GM19328 (cell line): ENCODE measurements around the gene SRD5A2.
"Not testable (repeated sequence)": the region's sequence is repeated elsewhere in the genome, so short reads cannot be mapped to it uniquely, and the experiment has no call there.

Source experiments
- ATAC-seq: cut with Tn5 transposase; IDR thresholded peaks from one replicate; pipeline ENCODE4 v1.9.1; 2021; ENCODE audit warnings: mild to moderate bottlenecking, moderate library complexity; ENCODE audit not compliant: unreplicated experiment

Gene SRD5A2

GRCh38 chr2:31534636-31535035 lies 46.1 kb downstream of the SRD5A2 start:
- no peak for ATAC-seq

GRCh38 chr2:31533036-31533435 lies 47.7 kb downstream of the SRD5A2 start:
- no peak for ATAC-seq

DNA sequence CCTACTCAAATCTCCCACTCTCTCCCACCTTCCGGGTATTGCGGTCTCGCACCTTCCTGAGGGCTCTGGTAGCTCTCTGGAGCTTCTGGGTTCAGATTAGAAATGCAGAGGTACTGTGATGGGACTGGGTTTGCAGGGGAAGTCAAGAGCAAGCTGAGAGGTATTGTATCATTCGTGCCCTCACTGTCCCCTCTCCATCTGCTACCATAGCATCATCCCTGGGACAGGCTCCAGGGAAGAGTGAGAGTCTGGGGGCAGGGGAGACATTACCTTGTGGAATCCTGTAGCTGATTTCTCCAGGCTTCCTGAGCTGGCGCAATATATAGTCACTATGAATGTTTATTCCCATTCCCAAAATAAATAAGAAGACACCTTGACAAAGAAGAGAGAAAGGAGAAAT lies 49.6 kb downstream of the SRD5A2 start:
- ATAC-seq = no peak

DNA sequence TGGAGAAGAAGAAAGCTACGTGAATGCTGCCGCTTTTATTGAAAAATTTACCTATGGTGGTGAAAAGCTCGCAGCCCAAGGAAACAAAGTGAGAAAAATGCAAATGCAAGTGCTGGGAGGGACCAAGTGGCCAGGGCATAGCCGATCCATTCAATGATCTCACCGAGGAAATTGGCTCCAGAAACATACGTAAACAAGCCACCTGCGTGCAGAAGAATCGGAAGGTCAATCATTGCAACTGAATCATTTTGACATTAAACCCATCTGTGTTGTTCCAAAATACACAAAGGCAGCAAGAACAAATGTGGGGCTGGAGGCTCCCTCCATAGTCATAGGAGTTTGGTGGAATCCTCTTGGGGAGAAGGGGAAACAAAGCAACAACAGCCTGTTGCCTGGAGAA lies 51.5 kb downstream of the SRD5A2 start:
- no peak for ATAC-seq

DNA sequence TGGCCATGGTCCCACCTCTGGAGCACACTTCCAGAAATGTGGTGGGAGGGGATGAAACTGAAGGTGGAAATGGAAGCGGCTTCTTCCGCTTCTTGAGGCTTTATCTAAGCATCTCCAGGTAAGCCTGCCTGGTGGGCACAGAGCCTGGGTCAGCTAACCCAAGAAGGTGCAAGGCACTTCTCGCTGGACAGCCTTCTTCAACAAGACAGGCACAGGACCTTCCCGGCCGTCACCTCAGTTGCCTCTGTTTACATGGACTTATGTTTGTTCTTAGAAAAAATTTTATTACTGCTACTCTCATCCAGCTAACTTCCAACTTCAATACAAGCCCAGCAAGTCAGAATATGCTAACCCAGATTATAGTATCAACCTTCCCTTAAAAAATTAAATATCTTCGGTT lies 51.9 kb downstream of the SRD5A2 start:
- no peak for ATAC-seq

DNA sequence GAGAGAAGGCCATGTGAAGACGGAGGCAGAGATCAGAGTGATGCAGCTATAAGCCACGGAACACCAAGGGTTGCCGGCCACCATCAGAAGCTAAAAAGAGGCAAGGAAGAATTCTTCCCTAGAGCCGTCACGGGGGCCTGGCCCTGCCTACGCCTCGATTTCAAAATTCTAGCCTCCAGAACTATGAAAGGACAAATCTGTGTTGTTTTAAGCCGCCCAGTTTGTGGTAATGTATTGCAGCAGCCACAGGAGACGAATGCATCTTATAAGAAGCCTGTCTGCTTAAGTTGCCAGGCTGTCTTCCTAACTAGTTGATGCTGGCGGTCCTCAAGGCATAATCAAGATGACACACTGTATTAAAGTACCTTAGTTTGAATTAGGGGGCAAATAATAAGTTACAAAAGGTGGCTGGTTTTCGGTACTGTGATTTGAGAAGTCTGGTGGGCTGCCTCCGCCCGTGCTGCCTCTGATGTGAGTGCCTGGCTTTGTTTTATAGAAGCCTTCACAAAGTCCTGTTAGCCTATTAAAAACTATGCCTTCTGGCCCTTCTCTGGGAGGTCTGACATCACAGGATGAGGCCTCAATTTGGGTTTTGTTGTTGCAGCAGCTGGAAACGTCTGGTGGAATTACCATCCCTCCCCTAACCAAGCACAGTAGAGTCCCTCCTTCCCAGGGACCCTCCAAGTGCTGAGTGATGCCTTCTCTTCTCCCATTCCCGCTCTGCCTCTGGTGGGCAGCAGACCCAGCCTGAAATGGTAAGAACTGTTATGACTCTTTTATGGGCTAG lies 53.6 kb downstream of the SRD5A2 start:
- no peak for ATAC-seq

DNA sequence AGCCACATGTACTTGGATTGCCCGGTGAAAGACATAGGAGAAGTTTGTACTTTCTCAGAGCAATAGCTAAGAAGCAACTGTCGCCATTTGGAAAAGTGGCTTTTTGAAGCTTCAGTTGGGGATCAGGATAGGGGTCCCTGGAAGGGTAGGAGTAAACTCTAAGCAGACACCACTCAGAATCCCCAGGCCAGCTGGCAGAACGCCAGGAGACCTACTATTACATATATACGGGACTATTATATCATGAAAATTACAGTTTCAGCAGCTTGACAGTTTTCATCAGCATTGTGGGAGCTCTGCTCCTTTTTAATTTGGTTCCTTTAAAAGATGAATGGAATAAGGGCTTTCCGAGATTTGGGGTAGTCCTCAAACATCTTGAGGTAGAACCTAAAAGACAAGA lies 54.9 kb downstream of the SRD5A2 start:
- ATAC-seq = no peak

DNA sequence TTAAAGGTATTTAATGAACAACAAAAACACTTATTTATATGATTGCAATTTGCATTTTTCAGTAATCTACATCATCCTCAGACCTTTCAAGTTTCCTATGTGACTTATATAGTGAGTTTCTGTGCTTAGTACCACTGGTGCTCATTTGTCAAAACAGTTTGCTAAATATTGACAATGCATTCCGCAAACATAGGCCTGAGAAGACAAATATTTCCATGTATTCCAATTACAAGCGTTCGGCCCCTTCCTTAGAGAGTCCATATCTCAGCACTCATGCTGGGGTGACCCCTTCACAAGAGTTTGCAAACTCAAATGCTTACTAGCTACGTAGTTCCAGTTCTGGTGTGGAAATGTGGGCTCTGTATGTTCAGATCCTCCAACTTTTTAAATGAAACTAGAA lies 56.1 kb downstream of the SRD5A2 start:
- no peak for ATAC-seq

- ATAC-seq = peak; percentile 57
Observed at GRCh38 chr2:31523871-31524492, 56.8 kb downstream of the SRD5A2 start.

DNA sequence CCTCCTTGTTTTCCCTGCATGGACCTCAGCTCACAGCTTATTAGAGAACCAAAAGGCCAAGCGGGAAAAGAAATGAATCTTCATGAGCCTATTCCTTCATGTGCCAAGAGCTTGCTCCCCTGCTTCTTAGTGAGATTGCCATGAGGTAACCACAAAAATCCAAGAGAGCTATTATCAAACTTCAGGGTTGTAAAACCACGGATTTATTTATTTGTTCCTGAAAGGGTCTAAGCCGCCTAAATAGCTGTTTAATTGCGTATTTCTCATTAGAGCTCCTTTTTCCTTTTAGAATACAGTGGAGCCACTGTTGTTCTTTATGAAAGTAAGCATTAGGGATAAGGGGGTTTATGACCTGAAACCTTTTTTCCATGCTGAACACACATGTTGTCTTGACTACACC lies 58.0 kb downstream of the SRD5A2 start:
- ATAC-seq = no peak

DNA sequence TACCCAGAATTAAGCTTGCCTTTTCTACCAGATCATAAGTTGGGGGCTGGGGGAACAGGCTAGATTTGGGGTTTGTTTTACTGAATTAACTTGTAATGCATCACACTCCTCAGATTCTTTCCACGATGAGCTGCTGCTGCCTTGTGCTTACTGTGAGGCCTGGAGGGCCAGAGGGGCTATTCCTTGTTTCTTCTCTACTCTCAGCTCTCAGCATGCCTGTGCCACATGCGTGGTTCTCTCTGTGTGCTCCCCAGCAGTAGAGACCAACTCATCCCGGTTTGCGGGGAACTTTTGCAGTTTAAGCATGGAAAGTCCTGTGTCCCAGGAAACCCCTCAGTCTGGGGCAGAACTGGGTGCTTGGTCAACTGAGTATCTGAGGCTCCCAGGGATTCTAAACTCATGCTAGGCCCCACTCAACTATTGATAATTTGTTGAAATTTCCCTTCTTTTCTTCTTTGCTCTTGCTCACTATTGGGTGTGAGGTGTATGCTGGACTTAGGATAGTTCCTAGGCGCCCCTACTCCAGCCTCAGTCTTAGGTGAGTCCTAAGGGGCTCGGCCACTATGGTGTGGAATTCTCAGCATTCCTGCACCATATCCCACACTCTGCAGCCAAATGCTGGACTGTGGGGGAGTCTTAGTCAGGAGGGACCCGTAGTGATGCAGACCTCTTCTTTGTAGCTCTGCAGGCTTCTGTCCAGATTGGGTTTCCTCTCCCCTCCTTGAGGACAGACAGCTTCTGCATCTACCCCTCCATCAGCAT lies 63.1 kb downstream of the SRD5A2 start:
- ATAC-seq = no peak

DNA sequence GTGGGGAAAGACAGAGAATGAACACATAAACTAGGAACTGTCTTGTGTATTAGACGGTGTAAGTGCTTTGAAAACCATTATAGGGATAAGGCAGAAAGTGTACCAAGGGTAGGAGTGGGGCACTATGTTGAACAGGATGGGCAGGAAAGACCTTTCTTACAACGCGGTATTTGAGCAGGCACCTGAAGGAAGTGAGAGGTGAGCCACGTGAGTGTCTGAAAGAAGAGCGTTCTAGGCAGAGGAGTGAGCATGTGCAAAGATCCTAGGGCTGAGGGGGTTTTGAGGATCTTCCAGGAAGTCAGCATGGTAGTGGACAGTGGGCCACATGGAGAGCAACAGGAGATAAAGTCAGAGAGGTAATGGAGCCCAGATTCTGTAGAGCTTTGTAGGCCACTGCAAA lies 65.2 kb downstream of the SRD5A2 start:
- ATAC-seq = no peak

- no peak for ATAC-seq
Observed at GRCh38 chr2:31513553-31513952, 67.2 kb downstream of the SRD5A2 start.

DNA sequence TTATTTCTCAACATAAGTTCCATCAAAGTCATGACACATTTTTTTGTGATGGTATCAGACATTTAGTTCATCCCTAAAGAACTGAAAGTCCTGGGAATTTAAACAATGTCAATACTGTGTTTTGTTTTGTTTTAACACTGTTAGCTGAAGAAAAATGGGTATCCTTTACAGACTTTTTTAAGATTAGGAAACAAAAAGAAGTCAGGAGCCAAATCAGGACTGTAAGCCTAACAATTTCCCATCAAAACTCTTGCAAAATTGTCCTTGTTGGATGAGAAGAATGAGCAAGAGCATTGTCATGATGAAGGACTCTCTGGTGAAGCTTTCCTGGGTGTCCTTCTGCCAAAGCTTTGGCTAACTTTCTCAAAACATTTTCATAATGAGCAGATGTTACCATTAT lies 69.4 kb downstream of the SRD5A2 start:
- ATAC-seq = no peak

DNA sequence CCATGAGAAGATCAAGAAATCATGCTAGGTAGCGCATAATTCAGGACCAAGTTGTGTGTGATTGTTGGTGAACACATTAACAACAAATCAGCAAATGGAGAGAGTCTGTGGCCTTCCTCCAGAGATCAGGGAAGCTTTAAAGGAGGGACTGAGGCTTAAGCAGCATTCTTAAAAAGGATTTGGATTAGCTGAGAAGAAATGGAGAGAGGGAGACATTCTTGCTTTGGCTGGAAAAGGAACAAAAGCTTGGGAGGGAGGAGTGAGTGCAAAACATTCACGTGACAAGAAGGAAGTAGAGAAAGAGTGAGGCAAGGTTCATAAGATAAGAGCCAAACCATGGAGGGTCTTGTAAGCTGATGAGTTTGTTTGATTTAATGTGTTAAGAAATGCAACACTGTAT lies 75.6 kb downstream of the SRD5A2 start:
- ATAC-seq = no peak

DNA sequence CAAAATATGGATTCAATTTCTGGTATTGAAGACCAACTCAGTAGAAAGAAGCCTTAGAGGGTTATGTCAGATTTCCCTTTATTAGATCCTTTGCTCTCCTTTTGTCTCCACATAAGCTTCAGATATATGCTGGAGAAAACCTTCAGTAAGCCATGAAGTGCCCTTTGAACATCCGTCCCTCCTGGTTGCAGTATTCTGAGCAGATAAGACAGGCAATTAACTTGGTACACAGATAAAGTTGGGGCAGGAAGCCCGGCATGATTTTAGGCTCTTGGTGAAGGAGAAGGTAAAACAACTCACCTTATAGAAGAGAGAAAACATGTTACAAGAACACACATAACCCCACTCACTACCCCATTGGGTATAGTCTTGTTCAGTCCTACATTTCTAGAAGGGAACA lies 76.4 kb downstream of the SRD5A2 start:
- no peak for ATAC-seq

DNA sequence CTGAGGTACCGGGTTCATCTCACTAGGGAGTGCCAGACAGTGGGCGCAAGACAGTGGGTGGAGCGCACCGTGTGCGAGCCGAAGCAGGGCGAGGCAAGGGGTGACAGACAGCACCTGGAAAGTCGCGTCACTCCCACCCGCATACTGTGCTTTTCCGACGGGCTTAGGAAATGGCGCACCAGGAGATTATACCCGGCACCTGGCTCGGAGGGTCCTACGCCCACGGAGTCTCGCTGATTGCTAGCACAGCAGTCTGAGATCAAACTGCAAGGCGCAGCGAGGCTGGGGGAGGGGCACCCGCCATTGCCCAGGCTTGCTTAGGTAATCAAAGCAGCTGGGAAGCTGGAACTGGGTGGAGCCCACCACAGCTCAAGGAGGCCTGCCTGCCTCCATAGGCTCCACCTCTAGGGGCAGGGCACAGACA lies 84.3 kb downstream of the SRD5A2 start:
- ATAC-seq = not testable (repeated sequence)

- ATAC-seq = not testable (repeated sequence)
Observed at GRCh38 chr2:31489339-31489738, 91.4 kb downstream of the SRD5A2 start.

GRCh38 chr2:31483246-31483645 lies 97.5 kb downstream of the SRD5A2 start:
- ATAC-seq = no peak

- ATAC-seq = no peak
Observed at GRCh38 chr2:31476511-31477180, 104.1 kb downstream of the SRD5A2 start.

- no peak for ATAC-seq
Observed at GRCh38 chr2:31475692-31476091, 105.0 kb downstream of the SRD5A2 start.
